ENCODE measurements around the gene ORMDL2.

DNA sequence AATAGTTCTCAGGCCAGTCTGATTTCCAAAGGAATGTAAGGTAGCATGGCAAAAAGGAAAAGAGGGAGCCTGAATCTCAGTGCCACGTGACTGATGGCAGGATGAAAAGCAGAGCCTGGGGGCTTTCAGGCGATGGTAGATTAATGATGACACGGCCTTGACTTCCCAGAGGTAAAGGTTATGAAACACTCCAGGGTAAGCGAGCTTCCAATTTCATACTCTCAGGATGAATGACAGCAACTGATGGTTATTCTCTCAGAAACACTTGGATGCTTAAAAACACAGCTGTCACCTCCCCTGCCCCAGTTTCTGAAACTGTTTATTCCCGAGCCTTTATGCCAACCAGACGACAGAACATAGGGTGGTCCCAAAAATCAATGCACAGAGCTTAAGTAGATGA lies 46.1 kb upstream of the ORMDL2 start:
- TF ChIP-seq, protein P1, sequence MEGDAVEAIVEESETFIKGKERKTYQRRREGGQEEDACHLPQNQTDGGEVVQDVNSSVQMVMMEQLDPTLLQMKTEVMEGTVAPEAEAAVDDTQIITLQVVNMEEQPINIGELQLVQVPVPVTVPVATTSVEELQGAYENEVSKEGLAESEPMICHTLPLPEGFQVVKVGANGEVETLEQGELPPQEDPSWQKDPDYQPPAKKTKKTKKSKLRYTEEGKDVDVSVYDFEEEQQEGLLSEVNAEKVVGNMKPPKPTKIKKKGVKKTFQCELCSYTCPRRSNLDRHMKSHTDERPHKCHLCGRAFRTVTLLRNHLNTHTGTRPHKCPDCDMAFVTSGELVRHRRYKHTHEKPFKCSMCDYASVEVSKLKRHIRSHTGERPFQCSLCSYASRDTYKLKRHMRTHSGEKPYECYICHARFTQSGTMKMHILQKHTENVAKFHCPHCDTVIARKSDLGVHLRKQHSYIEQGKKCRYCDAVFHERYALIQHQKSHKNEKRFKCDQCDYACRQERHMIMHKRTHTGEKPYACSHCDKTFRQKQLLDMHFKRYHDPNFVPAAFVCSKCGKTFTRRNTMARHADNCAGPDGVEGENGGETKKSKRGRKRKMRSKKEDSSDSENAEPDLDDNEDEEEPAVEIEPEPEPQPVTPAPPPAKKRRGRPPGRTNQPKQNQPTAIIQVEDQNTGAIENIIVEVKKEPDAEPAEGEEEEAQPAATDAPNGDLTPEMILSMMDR (IDR thresholded peaks at IDR 0.05; ENCODE audit: extremely low read depth in 1 of 2, insufficient read depth in 1 of 2, low read depth in 1 of 2, low read length in 2 of 2) = no peak
- TF ChIP-seq, protein P2, sequence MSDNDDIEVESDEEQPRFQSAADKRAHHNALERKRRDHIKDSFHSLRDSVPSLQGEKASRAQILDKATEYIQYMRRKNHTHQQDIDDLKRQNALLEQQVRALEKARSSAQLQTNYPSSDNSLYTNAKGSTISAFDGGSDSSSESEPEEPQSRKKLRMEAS (IDR thresholded peaks at IDR 0.05; ENCODE audit: insufficient read depth, insufficient read length) = no peak
- TF ChIP-seq EZH2 (IDR thresholded peaks at IDR 0.05; ENCODE audit: borderline replicate concordance, low read depth, low read length, severe bottlenecking) (no peak), POLR2A (IDR thresholded peaks at IDR 0.05; ENCODE audit: low read depth, low read length) (no peak), POLR2AphosphoS5 (IDR thresholded peaks at IDR 0.05; ENCODE audit: insufficient read depth, low read depth, low read length) (no peak), GATA2 (IDR thresholded peaks at IDR 0.05; ENCODE audit: insufficient read depth, insufficient read length, low read depth, low read length) (no peak), MYC (IDR thresholded peaks at IDR 0.05; ENCODE audit: low read depth, low read length) (no peak), FOS (IDR thresholded peaks at IDR 0.05; ENCODE audit: borderline replicate concordance, insufficient read depth, low read length) (no peak)
